KOPT-K1 (cell line): ENCODE results near the gene LOXL3.

Experiments used
- H3K27ac ChIP-seq: fragments of 200-600 bp; sonication (generic); 2 replicates; pipeline ENCODE4 v1.5.1; 2016; ENCODE audit warnings: antibody characterized with exemption, mild to moderate bottlenecking, low read depth, low read length; ENCODE audit not compliant: poor library complexity, severe bottlenecking
- H3K36me3 ChIP-seq: fragments of 200-600 bp; sonication (generic); 2 replicates; pipeline ENCODE4 v1.5.1; 2017; ENCODE audit warnings: antibody characterized with exemption, mild to moderate bottlenecking, low read length, moderate library complexity; ENCODE audit not compliant: insufficient read depth
- H3K9me3 ChIP-seq: fragments of 200-600 bp; sonication (generic); 2 replicates; pipeline ENCODE4 v1.5.1; 2017; ENCODE audit warnings: antibody characterized with exemption, low read length, mild to moderate bottlenecking; ENCODE audit not compliant: insufficient read depth, poor library complexity, severe bottlenecking

The LOXL3 gene

DNA sequence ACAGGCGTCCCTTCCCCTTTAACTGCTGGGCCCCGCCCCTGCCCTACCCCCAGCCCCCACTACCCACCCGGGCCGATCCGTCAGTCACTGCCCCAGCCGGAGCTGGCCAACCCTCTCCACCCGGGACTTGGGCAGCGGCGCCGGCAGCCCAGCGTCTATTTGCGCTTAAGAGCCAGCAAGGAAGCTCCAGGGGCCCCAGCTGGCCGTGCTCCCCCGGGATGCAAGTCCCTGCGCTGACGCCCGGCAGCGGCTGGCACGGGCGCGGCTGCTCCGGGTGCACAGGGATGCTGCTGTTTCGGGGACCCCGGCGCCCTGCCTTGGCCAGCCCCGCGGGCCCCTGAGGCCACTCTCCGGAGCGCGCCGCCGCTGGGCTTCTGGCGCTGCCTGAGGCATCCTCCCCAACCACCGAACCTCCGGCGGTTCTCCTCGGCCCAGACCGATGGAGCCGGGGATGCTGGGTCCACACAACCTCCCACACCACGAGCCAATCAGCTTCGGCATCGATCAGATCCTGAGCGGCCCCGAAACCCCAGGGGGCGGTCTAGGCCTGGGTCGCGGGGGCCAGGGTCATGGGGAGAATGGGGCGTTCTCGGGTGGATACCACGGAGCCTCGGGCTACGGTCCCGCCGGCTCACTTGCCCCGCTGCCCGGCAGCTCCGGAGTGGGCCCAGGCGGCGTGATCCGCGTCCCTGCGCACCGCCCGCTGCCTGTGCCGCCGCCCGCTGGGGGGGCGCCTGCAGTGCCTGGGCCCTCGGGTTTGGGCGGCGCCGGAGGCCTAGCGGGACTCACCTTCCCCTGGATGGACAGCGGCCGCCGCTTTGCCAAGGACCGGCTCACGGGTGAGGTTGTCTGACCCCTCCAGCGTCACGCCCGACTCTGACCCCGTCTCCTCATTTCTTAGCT lies 39.1 kb downstream of the LOXL3 start, which contains the start of gene TLX2:
TSS of gene TLX2 (plus strand) at position 83 of the 903 bp plus-strand sequence. CDS start at position 440, 357 bp downstream.
- Histone ChIP-seq H3K36me3 (no peaks in the 10 kb centered on the region), H3K9me3 (no peaks in the 10 kb centered on the region), H3K27ac (no peak within 1 kb of the TSS)

DNA sequence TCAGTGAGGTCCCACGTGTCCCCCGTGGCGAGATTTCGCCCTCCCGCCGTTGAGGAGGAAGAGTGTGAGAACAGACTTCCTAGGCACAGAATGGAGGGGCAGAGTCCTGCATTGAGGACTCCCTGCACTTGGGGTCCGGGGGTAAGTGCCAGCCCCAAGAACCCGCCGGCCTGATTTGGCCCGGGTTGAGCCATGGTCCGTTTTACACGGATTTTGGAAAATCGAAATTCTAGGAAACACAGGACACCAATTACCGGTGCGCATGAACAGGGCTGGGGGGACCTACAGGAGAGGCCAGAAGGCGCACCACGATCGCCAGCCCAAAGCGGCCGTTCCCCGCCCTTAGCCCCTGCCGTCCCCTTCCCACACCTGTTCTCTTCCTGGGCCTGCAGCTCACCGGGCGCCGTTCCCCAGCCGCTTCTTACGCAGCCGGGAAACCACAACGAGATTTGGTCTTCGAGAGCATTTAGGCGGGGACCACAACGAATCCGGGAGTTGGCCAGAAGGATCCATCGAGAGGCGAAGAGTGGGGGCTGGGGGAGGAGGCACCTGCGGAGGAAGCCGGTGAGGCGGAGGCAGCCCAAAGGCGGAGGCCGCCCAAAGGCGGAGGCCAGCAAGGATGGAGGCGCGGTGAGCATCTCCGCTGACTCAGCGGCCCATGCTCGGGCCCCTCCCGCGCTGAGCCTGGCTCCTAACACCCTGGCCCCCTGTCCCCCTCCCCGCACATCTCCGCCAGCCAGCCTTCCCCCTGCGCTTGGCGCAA lies 40.0 kb downstream of the LOXL3 start:
- no peak overlapping the region for H3K27ac ChIP-seq
- no peaks in the 10 kb centered on the region for H3K36me3 ChIP-seq
- no peaks in the 10 kb centered on the region for H3K9me3 ChIP-seq

DNA sequence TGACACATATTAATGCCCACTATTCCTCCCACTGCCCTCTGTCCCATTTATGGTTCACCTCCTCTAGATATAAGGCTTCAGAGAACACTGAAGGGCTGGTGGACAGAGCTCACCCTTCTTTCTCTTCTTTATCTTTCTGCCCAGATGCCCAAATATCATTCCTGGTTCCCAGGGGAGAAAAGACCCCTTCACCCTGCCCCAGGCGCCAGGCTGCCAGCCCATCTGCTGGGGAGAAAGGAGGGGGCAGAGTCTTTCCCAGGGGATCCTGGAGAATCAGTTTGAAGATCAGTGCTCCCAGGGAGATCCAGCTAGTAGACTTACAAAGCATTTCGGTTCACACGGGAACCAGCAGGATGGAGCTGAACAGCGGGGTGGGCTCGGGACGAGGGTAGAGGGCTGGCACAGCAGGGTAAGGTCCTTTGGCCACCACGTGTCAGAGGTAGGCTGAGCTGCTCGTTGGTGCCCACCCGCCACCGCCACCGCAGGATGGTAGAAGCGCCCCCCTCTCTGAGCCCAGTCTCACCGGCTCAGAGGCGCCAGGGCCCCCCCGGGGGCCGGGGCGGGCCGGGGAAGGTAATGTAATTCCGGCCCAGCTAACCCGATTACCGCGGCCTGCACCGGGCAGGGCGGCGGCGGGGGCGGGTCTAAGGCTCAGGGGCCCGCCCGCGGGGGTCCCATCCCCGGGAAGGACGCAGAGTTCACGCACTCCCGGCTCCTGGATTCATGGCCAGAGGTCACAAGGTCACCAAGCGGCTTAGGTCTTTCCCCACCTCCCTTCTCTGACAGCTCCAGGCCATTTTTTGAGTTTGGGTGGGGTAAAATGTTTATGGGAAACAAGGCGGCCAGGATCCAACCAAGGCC lies 40.8 kb downstream of the LOXL3 start:
- Histone ChIP-seq H3K9me3 (no peaks in the 10 kb centered on the region), H3K27ac (no peak overlapping the region), H3K36me3 (no peaks in the 10 kb centered on the region)

DNA sequence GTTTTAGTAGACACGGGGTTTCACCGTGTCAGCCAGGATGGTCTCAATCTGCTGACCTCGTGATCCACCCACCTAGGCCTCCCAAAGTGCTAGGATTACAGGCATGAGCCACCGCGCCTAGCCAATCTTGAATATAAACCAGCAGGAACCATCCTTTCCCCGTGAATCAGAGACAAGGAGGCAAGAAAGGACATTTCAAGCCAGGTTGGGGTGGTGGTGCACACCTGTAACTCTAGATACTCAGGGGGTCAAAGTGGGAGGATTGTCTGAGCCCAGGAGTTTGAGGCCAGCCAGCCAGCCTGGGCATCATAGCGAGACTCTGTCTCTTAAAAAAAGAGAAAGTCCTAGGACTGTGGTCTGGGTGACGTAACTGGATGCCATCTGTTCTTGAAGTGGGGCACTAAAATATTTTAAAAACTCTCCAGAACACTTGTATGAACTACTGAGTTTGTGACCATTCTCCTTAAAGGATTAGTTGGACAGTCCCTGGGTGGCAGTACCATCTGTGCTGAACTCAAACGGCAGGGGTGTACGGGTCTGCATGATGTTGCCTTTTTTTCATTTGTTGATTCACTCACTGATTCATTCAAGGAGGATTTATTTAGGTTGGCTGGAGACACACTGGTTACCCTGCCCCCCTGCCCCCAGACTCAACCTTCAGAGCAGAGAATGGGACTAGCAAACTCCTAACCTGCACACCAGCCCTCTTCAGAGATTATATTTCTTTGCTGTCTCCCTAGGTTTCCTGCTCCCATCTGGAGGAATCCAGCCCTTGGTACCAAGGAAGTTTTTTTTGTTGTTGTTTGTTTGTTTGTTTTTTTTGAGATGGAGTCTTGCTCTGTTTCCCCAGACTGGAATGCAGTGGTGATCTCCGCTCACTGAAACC lies 42.4 kb downstream of the LOXL3 start:
- H3K27ac ChIP-seq = no peak overlapping the region
- no peaks in the 10 kb centered on the region for H3K36me3 ChIP-seq
- no peaks in the 10 kb centered on the region for H3K9me3 ChIP-seq

DNA sequence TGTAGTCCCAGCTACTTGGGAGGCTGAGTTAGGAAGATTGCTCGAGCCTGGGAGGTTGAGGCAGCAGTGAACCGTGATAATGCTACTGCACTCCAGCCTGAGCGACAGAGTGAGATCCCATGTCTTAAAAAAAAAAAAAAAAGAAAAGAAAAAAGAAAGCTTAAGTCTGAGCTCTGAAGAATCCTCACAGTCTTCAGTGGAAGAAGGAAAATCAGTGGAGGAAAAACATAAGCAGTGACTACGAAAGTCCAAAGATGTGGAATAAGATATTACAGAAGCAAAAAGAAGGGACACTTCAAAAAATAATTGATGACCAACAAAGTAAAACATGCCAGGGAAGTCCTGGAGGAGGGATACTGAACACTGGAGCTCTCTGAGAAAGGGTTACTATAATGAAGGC lies 43.5 kb downstream of the LOXL3 start:
- no peaks in the 10 kb centered on the region for H3K9me3 ChIP-seq
- H3K36me3 ChIP-seq = peaks cover 9% of the 10 kb centered on the region; the same call in 1 of the 2 replicates
- H3K27ac ChIP-seq = no peak overlapping the region

DNA sequence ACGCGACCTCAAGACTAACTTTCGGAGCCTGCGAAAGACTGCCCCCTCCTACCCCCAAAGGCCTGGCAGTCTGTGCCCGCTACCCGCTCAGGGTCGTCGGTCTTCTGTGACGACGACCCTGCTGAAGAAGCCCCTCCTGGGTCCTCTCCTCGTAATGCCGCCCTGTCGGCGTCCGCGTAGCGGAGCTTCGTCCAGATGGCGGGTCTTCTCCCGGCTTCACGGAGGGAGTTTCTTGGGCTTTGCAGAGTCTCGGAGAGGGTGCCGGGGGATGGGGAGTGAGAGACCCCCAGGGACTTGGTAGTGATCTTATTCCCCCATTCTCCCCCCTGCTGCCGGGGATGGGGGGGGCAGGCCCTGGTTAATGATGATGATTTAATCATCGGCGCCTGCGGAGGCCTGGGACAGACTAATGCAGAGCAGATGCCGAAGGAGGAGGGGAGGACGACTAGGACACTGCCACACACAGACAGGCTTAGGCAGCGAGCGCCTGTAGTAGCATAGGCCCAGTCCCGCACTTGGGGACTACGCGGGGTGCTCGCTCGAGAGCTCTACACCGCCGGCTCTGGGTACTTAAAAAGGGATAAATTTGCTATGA lies 45.7 kb downstream of the LOXL3 start:
- H3K27ac ChIP-seq = peak overlapping the region; percentile 92

DNA sequence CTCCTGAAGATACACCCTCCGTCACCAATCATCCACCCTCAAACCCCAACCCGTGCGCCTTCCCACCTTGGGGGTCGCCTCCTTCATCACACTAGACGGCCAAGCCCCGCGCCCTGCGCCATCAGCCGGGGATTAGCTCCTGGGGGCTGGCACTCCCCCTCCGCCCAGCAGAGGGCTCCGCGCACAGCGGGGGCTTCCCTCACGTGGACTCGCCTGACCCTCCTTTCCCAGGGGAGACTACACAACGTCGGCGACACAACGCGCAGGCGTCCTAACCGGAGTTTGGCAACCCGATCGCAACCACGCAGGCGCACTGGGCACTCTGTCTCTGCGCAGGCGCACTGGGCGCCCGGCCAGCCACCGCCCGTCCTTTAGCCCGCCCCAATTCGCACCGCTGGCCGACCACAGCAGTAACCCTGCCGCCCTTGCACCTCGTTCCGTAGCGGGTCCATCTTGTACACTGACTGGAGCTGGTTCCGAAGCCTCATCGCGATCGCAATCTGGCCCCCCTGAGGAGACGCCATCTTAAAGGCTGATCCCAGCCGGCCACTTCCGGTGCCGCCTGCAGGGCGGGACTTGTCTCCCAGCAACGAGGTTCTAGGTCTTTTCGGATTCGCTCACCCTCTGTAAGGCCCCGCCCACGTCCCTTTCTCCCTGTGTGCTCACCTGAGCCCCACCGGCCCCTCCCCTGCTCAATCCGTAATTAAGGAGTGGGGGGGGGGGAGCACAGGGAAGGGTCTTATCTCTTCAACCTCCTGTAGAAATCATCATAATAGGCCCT lies 46.4 kb downstream of the LOXL3 start, which contains the start of gene PCGF1:
TSS of gene PCGF1 (minus strand) at position 551 of the 781 bp plus-strand sequence. CDS start at position 524, 27 bp downstream.
- Histone ChIP-seq H3K36me3 (peaks cover 21% of the 10 kb centered on the region; the same call in 1 of the 2 replicates), H3K9me3 (no peaks in the 10 kb centered on the region), H3K27ac (peak within 1 kb of the TSS; percentile 92)

More for the DNA sequence above, 45.7 kb downstream of the LOXL3 start:
- no peaks in the 10 kb centered on the region for H3K9me3 ChIP-seq
- H3K36me3 ChIP-seq = peaks cover 21% of the 10 kb centered on the region; the same call in 1 of the 2 replicates

DNA sequence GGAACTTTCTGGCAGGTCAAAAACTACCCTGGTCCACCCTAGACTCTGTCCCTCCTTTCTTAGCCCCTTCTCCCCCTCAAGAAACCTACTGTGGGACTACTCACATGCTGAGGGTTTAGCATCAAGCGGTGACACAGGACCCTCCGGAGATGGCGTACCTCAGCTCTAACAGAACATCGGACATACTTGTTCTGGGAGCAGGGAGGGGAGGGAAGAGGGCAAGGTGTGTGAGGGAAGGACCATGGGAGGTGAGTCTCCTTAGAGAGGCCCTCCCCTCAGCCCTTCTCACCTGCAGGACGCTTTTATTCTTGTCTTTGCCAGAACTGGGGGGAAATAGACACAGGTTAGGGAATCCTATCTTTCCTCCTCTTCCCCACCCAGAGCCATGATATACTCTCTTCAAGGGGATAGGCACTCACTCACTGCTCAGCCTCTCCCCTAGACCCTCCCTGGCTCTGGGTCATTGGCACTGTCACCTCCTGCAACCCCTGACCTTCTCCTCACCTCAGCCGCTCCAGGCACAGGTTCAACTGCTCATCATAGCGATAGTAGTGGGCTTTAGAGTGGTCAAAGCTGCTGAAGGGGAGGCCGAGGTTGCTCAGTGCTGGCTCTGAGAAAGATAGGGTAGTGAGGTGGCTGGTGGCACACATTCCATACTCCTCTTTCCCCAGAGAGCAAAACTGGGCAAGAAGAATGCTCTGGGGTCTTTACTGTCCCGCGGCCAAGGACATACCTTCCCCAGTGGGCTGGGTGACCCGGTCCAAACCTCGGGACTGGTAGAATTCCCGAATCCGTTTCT lies 48.1 kb downstream of the LOXL3 start:
- Histone ChIP-seq H3K36me3 (peaks cover 21% of the 10 kb centered on the region; the same call in 1 of the 2 replicates), H3K27ac (no peak overlapping the region), H3K9me3 (no peaks in the 10 kb centered on the region)

DNA sequence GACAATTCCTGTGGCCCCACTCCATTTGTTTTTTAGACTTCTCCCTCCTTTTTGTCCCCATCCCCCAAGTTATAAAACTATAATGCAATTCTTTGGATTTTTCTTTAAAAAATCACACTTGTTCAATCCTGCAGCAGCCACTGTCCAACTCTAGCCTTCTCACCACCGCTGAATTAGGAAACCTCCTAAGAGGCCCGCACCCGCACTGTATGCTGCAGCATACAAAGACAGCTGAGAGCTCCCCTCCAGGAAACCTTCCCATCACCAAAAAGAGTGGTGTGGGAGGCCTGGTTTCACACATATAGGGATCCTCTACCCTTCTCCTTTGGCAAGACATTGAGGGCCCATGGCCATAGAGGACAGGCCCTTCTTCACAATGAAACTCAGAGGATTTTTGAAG lies 49.2 kb downstream of the LOXL3 start:
- Histone ChIP-seq H3K9me3 (no peaks in the 10 kb centered on the region), H3K36me3 (peaks cover 21% of the 10 kb centered on the region; the same call in 1 of the 2 replicates), H3K27ac (no peak overlapping the region)

DNA sequence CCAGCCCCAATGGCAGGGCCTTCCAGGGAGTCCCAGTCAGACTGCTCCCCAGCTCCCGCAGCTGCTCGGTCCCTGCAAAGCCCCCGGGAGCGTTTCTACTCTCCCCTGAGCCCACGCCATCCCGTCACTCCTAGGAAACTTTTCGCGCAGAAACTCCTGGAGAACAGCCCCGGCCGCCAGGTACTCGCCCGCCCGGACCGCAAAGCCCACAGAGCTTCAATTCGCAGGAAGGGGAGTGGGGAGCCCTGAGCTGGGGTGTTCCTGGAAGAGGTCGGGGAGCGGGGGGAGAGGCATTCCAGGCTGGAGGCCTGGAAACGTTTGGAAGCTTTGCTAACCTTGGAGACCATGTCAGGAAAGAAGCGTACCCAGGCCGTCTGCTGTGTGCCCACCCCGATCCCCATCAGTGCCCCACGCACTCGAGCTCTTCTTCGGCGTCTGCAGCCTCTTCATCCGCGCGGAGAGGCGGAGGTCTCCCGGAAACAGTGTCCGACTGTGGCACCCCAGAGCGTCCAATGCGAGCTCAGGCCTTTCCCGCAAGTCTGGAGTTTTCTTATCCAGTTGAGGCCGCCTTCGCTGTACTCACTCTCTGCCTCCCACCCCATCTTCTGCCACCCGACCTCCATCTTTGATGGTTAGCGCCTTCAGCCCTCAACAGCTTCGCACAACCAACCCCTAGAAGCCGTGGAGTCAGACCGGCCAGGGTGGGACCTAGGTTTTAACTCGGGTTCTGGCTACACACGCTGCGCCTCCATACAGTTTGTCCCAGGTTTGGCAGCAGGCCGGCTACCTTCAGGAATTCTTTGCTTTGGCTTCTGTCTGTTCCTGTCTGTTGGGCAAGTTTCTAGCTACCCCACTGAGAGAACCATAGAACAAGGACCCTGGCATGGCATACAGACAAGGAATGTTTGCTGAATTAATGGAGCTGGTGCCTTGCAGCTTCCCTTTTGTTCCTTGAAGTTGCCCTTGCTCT lies 50.0 kb downstream of the LOXL3 start:
- Histone ChIP-seq H3K27ac (no peak overlapping the region), H3K9me3 (no peaks in the 10 kb centered on the region), H3K36me3 (peaks cover 21% of the 10 kb centered on the region; the same call in 1 of the 2 replicates)

DNA sequence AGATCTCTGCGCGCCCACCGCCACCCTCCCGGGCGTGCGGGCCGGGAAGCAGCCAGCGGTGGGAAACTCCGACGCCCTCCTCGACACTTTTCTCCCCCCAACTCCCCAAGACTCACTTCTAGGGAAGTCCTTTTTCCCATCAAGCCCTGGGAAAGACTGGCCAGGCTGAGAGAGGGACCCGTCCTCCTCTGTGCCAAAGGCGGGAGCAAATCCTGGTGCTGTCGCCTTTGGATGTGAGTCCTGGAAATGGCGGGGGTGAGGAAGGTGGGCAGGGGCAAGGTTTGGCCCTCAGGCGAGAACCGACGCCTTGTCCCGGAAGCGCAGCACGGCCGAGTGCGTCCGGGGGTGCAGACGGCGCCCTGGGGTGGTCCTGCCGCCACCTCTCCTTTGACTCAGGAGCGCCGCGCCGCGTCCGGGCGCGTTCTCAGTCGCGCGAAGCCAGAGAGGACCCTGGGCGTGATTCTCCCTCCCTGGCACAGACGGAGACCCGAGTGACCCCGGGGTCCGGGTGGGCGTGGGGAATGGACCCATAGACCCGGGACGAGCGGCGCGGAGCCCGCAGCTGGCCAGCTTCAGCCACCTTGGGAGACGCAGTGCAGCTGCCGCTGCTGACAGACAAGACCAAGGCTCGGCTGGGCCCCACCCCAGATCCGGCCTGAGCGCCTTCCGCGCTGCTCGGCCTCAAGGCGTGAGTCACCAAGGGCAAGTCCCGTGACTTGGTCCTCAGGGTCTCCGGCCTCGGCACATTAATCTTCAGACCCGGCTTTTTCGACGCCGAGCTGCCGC lies 50.8 kb downstream of the LOXL3 start:
- Histone ChIP-seq H3K9me3 (no peaks in the 10 kb centered on the region), H3K36me3 (peaks cover 21% of the 10 kb centered on the region; the same call in 1 of the 2 replicates), H3K27ac (no peak overlapping the region)
